Neural cell (in vitro differentiated cells): Measurements from ENCODE around the gene TBX5.

ENCODE experiments used
- EP300 ChIP-seq: fragments of 450-650 bp; conservative IDR thresholded peaks from 2 replicates; pipeline ENCODE4 v1.6.1; 2014; ENCODE audit warnings: antibody characterized with exemption, mild to moderate bottlenecking, moderate library complexity; ENCODE audit not compliant: poor library complexity, severe bottlenecking
- EZH2 ChIP-seq: fragments of 200-600, 300-800 bp; shearing (Covaris generic), sonication (generic); IDR thresholded peaks from 2 replicates; pipeline ENCODE4 v1.6.1; 2014; ENCODE audit warnings: antibody characterized with exemption, low read length, borderline replicate concordance, mild to moderate bottlenecking; ENCODE audit not compliant: insufficient read depth, poor library complexity, severe bottlenecking
- MXI1 ChIP-seq: fragments of 450-650 bp; conservative IDR thresholded peaks from 2 replicates; pipeline ENCODE4 v1.6.1; 2014; ENCODE audit warnings: antibody characterized with exemption, mild to moderate bottlenecking; ENCODE audit not compliant: poor library complexity, severe bottlenecking
- POLR2AphosphoS5 ChIP-seq: IDR thresholded peaks from 2 replicates; pipeline ENCODE4 v1.6.1; 2012
- RAD21 ChIP-seq: fragments of 450-650 bp; conservative IDR thresholded peaks from 2 replicates; pipeline ENCODE4 v1.6.1; 2014; ENCODE audit warnings: antibody characterized with exemption, mild to moderate bottlenecking, moderate library complexity
- SMC3 ChIP-seq: fragments of 450-650 bp; conservative IDR thresholded peaks from 2 replicates; pipeline ENCODE4 v1.6.1; 2014; ENCODE audit warnings: antibody characterized with exemption, mild to moderate bottlenecking, moderate library complexity; ENCODE audit not compliant: poor library complexity
- TAF1 ChIP-seq: IDR thresholded peaks from 2 replicates; pipeline ENCODE4 v1.6.1; 2012; ENCODE audit warnings: low read depth
- TF ChIP-seq, protein P1 (sequence below): fragments of 450-650 bp; IDR thresholded peaks from 2 replicates; pipeline ENCODE4 v1.5.1; 2014; ENCODE audit warnings: antibody characterized with exemption, mild to moderate bottlenecking, moderate library complexity; ENCODE audit not compliant: poor library complexity, severe bottlenecking
- TF ChIP-seq, protein P2 (sequence below): IDR thresholded peaks from 2 replicates; pipeline ENCODE4 v1.6.1; 2012; ENCODE audit warnings: borderline replicate concordance

GRCh38 chr12:114441039-114441383, 35.1 kb upstream of the TBX5 start:
- no peak for TF ChIP-seq SMC3
- TF ChIP-seq, protein P1, sequence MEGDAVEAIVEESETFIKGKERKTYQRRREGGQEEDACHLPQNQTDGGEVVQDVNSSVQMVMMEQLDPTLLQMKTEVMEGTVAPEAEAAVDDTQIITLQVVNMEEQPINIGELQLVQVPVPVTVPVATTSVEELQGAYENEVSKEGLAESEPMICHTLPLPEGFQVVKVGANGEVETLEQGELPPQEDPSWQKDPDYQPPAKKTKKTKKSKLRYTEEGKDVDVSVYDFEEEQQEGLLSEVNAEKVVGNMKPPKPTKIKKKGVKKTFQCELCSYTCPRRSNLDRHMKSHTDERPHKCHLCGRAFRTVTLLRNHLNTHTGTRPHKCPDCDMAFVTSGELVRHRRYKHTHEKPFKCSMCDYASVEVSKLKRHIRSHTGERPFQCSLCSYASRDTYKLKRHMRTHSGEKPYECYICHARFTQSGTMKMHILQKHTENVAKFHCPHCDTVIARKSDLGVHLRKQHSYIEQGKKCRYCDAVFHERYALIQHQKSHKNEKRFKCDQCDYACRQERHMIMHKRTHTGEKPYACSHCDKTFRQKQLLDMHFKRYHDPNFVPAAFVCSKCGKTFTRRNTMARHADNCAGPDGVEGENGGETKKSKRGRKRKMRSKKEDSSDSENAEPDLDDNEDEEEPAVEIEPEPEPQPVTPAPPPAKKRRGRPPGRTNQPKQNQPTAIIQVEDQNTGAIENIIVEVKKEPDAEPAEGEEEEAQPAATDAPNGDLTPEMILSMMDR = no peak
- TF ChIP-seq POLR2AphosphoS5 = no peak
- TF ChIP-seq RAD21 = no peak
- no peak for TF ChIP-seq EP300
- TF ChIP-seq MXI1 = no peak
- TF ChIP-seq TAF1 = no peak
- TF ChIP-seq, protein P2, sequence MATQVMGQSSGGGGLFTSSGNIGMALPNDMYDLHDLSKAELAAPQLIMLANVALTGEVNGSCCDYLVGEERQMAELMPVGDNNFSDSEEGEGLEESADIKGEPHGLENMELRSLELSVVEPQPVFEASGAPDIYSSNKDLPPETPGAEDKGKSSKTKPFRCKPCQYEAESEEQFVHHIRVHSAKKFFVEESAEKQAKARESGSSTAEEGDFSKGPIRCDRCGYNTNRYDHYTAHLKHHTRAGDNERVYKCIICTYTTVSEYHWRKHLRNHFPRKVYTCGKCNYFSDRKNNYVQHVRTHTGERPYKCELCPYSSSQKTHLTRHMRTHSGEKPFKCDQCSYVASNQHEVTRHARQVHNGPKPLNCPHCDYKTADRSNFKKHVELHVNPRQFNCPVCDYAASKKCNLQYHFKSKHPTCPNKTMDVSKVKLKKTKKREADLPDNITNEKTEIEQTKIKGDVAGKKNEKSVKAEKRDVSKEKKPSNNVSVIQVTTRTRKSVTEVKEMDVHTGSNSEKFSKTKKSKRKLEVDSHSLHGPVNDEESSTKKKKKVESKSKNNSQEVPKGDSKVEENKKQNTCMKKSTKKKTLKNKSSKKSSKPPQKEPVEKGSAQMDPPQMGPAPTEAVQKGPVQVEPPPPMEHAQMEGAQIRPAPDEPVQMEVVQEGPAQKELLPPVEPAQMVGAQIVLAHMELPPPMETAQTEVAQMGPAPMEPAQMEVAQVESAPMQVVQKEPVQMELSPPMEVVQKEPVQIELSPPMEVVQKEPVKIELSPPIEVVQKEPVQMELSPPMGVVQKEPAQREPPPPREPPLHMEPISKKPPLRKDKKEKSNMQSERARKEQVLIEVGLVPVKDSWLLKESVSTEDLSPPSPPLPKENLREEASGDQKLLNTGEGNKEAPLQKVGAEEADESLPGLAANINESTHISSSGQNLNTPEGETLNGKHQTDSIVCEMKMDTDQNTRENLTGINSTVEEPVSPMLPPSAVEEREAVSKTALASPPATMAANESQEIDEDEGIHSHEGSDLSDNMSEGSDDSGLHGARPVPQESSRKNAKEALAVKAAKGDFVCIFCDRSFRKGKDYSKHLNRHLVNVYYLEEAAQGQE = no peak
- no peak for TF ChIP-seq EZH2
